Parathyroid adenoma (tissue), 2 donors: ENCODE data around the gene SPO11.

ENCODE experiments used
- H2AFZ ChIP-seq: fragments of 300-600 bp; sonication (generic); one replicate; pipeline ENCODE4 v1.7.0; 2017; ENCODE audit warnings: antibody characterized with exemption, mild to moderate bottlenecking
- H3K27ac ChIP-seq: fragments of 300-600 bp; sonication (generic); one replicate; pipeline ENCODE4 v1.7.0; 2017
- H3K27me3 ChIP-seq: fragments of 300-600 bp; sonication (generic); one replicate; pipeline ENCODE4 v1.7.0; 2017; ENCODE audit warnings: low read length; ENCODE audit not compliant: control insufficient read depth, insufficient read depth
- H3K36me3 ChIP-seq: fragments of 300-600 bp; sonication (generic); one replicate; pipeline ENCODE4 v1.7.0; 2017; ENCODE audit warnings: low read length; ENCODE audit not compliant: control insufficient read depth, insufficient read depth
- H3K4me1 ChIP-seq: fragments of 300-600 bp; sonication (generic); one replicate; pipeline ENCODE4 v1.7.0; 2017; ENCODE audit warnings: control low read depth
- H3K4me2 ChIP-seq: fragments of 300-600 bp; sonication (generic); one replicate; pipeline ENCODE4 v1.7.0; 2017; ENCODE audit warnings: low read length
- H3K4me3 ChIP-seq: fragments of 300-600 bp; sonication (generic); one replicate; pipeline ENCODE4 v1.7.0; 2017; ENCODE audit warnings: low read depth, low read length
- H3K79me2 ChIP-seq: fragments of 300-600 bp; sonication (generic); one replicate; pipeline ENCODE4 v1.7.0; 2017; ENCODE audit warnings: control low read depth
- H3K9ac ChIP-seq: fragments of 300-600 bp; sonication (generic); one replicate; pipeline ENCODE4 v1.7.0; 2017; ENCODE audit warnings: mild to moderate bottlenecking
- H3K9me3 ChIP-seq: fragments of 300-600 bp; sonication (generic); one replicate; pipeline ENCODE4 v1.7.0; 2017; ENCODE audit warnings: low read length; ENCODE audit not compliant: control insufficient read depth
- CTCF ChIP-seq: fragments of 300-600 bp; sonication (generic); IDR thresholded peaks from one replicate; pipeline ENCODE4 v1.7.0; 2017; ENCODE audit warnings: antibody characterized with exemption, mild to moderate bottlenecking
- donor health status: primary hyperparathyroidism.

Gene SPO11

GRCh38 chr20:57308451-57309271 lies 20.9 kb upstream of the SPO11 start:
- Histone ChIP-seq H3K79me2 (no peaks in the 10 kb centered on the region), H3K9me3 (no peaks in the 10 kb centered on the region), H3K4me1 (no peaks in the 10 kb centered on the region), H3K36me3 (no peaks in the 10 kb centered on the region), H3K27ac (no peak overlapping the region), H3K4me3 (no peak overlapping the region), H3K27me3 (no peaks in the 10 kb centered on the region), H3K9ac (no peak overlapping the region), H2AFZ (no peak overlapping the region), H3K4me2 (no peak overlapping the region)
- TF ChIP-seq CTCF, result no peak

GRCh38 chr20:57309544-57310115 lies 20.0 kb upstream of the SPO11 start:
- no peaks in the 10 kb centered on the region for H3K27me3 ChIP-seq
- no peak overlapping the region for H2AFZ ChIP-seq
- no peaks in the 10 kb centered on the region for H3K79me2 ChIP-seq
- no peaks in the 10 kb centered on the region for H3K4me1 ChIP-seq
- H3K4me3 ChIP-seq, result no peak overlapping the region
- H3K4me2 ChIP-seq, result no peak overlapping the region
- H3K36me3 ChIP-seq, result no peaks in the 10 kb centered on the region
- H3K9ac ChIP-seq, result no peak overlapping the region
- no peak overlapping the region for H3K27ac ChIP-seq
- H3K9me3 ChIP-seq, result no peaks in the 10 kb centered on the region
- no peak for TF ChIP-seq CTCF

- H3K4me2 ChIP-seq, result no peak overlapping the region
- no peak overlapping the region for H3K9ac ChIP-seq
- H3K27me3 ChIP-seq, result no peaks in the 10 kb centered on the region
- H3K9me3 ChIP-seq, result no peaks in the 10 kb centered on the region
- H3K4me3 ChIP-seq, result no peak overlapping the region
- H3K4me1 ChIP-seq, result no peaks in the 10 kb centered on the region
- no peak overlapping the region for H2AFZ ChIP-seq
- no peak for TF ChIP-seq CTCF
- no peak overlapping the region for H3K27ac ChIP-seq
- H3K36me3 ChIP-seq, result no peaks in the 10 kb centered on the region
- H3K79me2 ChIP-seq, result no peaks in the 10 kb centered on the region
Measured at GRCh38 chr20:57310821-57311514, 18.6 kb upstream of the SPO11 start.

GRCh38 chr20:57312138-57312537 lies 17.5 kb upstream of the SPO11 start:
- Histone ChIP-seq H3K79me2 (no peaks in the 10 kb centered on the region), H3K9me3 (no peaks in the 10 kb centered on the region), H2AFZ (no peak overlapping the region), H3K36me3 (no peaks in the 10 kb centered on the region), H3K9ac (no peak overlapping the region), H3K4me1 (no peaks in the 10 kb centered on the region), H3K27me3 (no peaks in the 10 kb centered on the region), H3K27ac (no peak overlapping the region), H3K4me3 (no peak overlapping the region), H3K4me2 (no peak overlapping the region)
- TF ChIP-seq CTCF, result no peak
